GM21367 (cell line): ENCODE data around the gene HEG1.

Experiments
- ATAC-seq: cut with Tn5 transposase; IDR thresholded peaks from one replicate; pipeline ENCODE4 v1.9.1; 2021; ENCODE audit not compliant: unreplicated experiment

Gene HEG1

DNA sequence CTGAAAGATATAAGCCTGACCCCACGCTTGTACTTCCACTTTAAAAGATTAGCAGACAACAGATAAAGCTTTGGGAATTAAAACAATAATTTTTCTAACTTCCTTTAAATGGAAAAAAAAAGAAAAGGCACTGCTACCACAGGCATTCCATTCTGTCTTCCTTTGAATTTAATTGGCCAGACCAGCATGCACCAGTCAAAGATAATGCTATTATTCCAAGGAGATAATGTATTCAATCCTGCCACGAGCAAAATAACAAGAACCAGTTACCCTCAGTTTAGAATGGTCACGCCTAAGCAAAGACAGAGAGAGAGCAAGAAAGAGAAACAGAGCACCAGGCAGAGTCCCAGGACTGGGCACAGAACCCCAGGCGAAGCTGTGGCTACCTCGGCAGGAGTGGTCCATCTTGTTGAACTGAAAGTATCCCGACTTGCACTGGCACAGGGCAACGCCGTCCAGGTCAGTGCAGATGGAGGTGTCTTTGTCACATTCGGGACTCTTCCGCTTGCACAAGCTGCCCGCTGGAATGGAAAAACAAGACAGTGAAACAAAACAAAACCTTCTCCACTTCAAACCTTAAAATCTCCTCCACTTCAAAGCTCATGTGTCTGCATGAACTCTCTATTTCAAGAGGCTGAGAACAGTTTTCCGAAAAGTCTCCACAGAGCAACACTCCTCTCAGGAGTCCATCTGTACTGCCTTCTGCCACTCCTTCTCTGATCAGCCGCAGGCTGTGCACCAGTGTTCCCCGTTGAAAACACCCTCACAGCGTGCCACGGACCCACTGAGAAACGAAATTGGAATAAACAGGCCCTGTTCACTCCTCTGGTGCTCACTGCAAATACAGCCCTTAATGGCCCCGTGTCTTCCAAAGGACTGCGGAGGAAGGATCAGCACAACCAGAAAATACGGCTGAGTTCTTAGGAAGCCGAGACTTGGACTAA lies 58.2 kb downstream of the HEG1 start:
- no peak for ATAC-seq

DNA sequence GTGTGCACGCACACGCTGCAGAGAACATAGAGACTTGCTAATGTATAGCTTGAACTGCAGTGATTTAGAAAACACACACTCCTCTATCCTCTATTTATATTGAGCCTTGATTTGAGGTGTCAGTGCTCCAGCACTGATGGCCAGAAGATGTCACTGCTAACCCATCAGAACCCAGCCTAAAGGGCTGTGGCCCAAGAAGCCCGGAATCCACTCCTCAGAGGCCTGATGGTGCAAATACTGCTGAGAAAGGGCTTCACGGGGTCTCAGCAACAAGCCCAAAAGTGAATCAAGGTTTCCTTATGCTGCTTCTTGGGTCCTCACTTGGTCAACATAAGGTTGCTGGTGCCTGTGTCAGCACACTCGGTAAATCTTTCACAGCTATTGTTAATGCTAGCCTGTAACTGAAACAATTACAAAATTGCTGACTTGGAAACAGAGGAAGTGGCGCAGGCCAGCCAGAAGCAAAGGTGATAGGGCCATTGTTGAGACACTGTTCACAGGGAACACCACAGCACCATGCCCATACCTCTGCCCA lies 60.3 kb downstream of the HEG1 start:
- no peak for ATAC-seq

DNA sequence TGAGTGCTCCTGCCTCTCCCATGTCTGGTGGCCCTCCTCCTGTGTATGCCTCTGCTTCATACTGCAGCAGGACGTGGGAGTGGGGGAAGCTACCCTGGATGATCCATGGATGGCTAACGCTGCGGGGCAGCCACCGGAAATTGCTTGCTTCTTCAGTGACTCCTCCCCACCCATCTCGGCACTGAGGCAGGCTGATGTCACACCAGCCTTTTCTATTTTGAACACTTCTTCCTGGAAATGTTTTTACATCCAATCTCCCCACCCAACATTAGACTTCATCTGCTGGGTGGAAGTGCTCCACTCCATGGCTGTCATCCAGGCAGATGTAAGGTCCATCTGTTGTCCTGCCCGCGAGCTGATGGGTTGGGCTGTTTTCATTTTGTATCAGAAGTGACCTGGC lies 62.3 kb downstream of the HEG1 start:
- no peak for ATAC-seq

DNA sequence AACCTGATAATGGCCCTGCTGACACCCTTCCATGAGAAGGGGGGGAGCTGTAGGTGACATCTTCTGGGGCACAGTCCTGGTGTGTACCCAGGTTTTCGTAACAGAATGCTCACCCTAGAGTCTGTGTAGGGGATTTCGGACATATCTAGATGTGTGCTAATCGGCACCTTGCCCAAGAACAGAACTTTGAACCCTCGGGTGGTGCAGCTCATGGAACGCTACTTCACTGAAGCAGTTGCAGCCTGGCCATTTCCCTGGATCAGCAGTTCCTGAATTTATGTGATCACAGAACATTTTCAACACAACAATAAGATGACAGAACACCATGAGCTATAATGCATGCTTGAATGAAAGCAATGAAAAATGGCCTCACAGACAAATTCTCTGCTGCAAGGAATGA lies 63.8 kb downstream of the HEG1 start:
- ATAC-seq: no peak

DNA sequence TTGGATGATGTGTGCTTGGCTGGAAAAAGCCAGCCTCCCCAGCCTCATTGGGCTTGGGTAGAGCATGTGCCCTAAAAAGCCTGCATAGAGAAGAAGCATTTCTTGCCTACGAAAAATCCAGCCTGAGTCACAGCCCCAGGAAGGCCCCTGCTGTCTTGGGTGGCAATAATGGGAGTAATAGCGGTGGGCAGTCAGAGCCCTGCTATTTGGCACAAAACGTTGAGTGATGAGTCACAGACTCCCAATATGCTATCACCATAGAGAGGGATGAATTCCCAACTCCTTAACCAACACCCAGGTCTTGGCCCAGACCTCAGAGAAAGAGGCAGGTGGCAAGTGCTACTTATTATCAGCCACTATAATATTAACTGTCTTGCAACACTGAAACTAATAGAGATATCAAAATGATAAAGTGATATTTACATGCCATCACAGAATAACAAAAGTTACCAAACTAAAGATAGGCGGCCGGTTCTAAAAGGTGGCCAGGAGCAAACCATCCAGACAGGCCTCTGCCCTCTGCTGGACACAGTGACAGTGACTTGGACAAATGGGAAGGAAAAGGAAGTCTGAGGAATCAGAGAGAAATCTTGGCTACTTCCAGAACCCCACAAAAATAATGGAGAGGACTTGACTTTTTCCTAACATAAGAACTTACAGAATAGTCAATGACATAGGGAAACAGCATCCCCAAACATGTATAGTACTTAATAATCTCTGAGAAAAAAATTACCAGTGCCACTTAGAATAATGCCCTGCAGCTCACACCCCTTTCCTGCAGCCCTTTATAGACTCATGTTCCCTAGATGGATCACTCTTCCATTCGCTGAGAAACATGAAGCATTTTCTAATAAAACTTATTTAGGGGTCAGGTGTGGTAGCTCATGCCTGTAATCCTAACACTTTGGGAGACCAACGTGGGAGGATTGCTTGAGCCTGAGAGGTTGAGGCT lies 69.3 kb downstream of the HEG1 start:
- no peak for ATAC-seq

DNA sequence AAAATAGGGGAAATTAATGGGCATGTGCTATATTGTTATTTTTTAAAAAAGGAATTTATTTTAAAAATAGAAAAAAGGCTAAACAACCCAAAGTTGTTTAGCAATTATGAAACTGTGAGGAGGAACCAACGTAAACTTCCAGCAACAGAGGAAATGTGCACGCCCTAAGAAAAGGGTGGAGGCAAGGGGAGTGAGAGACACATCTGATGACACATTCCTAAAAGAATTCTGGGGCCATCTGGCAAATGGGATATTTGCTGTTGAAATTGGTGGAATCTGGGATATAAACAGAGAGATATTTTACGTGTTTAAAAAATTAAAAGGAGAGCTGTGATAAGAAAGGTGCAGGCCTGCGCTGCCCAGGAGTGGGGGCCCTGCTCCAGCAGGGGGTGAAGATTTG lies 70.4 kb downstream of the HEG1 start:
- no peak for ATAC-seq

DNA sequence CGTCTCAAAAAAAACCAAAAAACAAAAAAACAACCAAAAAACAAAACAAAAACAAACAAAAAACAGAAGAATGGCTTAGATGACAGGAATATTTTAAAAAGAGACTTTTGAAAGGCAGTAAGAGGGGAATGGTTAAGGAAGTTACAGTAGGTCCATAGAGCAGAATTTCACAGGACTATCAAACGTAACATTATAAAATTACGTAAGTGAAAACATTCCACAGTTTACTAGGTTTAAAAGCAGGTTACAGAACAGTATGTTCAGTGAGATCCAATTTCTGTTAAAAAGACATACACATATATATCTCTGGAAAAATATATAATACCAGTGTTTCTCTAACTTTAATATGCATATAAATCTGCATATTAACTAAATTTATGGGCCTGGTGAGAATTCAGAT lies 71.0 kb downstream of the HEG1 start:
- ATAC-seq: no peak

DNA sequence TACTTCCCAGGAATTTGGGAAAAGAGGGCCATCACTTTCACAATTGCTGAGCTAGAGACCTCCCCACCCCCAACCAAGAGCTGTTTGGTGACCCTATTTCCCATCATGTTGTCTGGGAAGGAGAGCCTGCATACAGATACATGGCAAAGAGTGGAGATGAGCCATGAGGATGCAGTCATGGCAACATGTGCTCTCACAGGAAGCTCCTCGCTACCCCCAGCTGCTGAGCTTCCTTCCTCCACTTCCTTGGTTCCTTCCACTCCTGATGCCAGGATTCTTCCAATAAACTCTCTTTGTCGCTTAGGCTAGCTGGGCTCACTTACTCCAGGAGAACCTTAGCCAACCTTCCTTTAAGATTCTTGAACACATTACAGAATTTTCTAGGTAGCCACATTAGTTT lies 72.9 kb downstream of the HEG1 start:
- ATAC-seq: no peak

DNA sequence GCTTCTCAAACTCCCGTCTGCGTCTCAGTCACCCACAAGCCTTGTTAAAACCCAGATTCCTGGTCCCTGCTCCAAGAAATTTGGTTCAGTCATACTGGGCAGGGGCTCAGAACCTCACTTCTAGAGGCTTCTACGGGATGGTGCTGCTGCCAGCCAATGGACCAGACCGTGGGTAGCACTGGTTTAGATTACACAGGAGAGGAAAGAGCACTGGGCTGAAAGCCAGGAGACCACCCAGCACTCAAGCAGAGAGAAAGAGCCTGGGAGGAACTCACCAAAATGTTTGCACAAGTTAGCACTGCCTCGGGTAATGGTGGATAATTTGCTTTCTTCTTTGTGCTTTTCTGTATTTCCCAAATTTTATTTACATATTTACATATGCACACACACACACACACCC lies 74.3 kb downstream of the HEG1 start:
- no peak for ATAC-seq

DNA sequence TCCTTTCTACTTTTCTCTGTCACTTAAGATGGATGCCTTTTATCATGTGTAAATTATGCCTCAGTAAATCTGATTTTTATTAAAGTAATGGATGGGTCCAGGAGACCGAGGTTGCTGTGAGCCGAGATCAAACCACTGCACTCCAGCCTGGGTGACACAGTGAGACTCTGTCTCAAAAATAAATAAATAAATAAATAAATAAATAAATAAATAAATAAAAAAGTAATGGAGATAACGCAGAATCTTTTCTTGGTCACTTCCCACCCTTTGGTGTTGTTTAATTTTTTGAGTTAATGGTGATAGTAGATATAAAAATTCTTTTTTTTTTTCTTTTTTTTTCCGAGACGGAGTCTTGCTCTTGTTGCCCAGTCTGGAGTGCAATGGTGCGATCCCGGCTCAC lies 77.2 kb downstream of the HEG1 start:
- no peak for ATAC-seq

DNA sequence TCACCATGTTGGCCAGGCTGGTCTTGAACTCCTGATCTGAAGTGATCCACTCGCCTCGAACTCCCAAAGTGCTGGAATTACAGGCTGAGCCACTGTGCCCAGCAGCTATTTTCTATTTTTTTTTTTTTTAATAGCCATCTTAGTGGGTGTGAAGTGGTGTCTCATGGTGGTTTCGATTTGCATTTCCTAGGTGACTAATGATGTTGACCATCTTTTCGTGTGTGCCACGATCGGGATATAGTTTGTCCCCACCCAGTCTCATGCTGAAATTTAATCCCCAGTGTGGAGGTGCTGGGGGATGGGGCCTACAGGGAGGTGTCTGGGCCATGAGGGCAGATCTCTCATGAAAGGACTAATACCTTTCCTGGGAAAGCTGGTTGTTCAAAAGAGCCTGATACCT lies 79.4 kb downstream of the HEG1 start:
- no peak for ATAC-seq

DNA sequence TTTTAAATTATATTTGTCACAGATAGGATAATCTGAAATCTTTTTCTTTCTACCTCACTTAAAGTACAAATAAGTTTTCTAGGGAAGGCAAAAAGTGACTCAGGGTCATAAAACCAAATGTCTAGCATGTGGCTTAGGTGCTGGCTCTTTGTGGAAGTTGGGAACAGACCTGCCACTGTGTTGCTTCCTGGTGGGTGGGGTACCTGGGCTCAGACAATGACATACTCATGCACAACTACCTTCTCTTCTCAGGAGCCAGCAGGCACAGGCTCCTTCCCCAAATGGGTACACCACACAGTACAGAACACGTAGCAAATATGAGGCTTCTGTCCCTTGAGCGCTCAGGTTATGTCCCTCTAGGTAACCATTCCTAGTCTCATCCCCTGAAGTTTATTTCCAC lies 81.1 kb downstream of the HEG1 start:
- no peak for ATAC-seq

DNA sequence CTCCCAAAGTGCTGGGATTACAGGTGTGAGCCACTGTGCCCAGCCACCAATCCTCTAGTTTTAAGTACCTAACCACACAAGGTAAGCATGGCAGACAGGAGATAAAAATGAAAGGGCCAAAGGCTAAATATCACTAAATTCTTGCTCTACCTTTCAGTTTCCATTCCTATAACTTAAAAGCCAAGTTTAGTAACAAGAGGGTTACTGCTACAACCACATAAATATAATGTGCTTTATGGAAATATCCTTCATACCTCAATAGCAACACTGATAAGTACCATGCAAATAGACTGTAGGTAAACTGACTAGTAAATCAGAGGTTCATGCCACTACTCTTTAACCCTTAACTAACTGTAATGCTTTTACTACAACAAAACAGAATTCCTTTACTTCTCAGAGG lies 82.5 kb downstream of the HEG1 start:
- ATAC-seq: no peak

DNA sequence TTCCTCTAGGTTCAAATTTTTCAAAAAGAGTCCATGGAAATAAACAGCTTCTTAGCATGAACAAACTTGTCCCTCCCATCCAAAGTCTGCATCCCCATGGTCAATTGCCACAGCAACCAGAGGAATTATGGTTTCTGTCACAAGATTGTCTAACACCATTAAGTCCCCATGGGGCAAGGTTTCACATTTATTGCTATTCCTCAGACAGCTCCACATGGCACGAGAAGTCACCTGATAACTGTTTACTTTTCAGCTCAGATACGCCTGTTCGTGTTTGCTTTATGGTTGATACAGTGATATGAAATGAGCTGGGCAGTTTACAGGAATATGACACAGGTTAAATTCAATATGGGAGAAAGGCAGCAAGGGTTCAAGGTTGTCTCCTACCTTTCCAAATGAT lies 83.3 kb downstream of the HEG1 start:
- ATAC-seq: no peak

DNA sequence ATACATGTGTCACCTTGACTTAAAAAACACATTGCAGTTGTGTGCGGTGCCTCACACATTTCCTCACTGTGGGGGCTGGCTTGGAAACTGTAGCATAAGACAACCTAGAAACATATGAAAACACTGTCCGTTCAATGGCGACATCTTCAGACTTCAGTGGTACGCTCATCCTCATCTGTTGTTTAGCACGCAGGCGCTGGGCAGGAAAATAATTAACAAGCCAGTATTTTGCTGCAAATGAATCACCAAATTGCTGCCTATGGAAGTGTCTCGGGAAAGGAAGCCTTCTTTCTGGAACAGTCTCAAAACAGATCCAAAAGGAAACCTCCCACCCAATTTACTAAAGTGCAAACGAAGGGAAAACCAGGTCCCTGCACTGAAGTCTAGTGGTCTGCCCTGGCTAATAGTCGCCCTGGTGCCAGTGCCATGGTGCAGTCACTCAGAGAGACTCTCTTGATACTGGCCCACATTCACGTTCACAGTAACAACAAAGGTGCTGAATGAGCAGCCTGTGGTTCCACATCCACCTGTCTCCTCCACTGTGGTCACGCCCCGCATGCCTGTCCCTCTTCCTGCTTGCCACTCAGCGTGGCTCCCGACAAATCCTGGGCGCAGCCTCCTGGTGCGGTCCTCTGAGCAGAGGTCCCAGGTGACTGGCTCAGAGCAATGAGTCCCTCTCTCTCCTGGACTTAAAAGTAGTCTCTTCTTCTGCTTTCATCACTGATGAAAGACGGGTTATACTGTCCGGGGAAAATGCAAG lies 85.7 kb downstream of the HEG1 start:
- ATAC-seq: no peak

DNA sequence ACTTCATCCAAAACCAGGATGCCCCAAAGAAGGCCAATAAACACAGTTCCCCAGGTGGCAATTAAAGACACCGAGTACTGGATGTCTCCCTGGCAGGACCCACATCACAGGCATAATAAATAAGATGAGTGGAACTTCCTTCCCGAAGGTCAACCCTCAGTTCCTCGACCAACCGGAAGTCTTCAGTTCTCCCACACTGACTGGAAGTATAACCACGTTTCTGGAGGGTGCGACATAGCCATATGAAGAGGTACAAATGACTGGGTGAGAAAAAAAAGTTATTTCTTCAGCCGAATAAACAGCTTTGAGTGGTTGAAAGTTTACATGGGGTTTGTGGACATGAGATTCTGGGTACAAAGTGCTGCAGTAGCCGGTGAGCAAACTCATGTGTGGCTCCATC lies 86.6 kb downstream of the HEG1 start:
- ATAC-seq: no peak

DNA sequence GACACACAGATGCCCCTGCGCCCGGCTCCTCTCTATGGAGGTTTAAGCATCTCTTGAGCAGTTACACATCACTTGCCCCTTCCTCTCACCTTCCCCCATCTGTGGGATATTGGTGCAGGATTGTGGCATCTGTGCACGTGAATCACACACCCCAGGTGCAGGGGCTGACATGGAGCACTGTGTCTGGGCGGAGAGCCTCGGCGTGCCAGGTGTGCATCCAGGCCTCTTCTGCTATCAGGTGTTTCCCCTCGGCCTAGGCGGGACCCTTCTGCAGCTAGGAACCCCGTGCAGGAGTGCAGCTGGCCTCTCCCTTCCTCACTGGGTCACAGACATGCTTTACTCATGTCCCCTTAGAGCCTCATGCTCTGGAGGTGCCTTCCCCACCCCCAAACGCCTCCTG lies 87.8 kb downstream of the HEG1 start:
- no peak for ATAC-seq

DNA sequence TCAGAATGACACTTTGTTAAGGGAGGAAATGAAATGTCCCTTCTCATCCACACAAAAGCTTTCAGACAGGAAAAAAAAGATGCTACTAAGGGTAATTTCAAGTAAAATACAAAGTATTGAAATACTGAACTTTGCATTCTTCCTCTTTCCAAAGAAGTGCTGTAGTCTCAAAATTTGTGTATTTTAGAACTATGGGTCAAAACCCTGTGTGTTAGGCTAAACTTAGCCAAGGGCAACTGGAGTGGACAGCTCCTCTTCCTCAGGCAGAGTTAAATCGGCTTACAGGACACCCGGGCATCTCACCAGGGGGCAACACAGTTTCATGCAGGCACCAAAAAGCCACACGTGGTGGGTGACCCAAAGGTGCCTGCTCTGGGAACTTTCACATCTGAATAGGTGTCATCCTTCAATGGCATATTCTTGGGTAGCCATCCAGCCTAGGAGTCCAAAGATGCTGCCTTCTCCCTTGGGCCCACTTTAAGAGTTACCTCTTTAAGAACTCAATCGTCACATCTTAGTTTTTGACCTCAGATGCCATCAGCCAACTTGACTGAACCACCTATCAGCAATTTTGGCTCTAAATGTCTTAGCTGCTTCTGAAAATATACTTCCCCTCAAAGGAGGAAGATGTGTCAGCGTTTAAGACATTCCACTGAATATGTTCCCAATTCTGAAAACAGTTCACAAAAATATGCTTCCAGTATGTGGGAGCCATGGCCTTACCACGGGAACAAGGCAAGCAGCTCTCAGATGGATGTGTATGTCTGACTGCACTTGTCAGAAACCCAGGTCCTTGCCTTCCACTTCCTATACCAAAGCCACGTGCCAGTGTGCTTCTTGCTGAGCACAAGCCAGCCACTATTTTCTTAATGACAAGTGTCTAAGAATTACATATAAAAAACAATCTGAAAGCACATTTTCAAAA lies 89.0 kb downstream of the HEG1 start:
- no peak for ATAC-seq

DNA sequence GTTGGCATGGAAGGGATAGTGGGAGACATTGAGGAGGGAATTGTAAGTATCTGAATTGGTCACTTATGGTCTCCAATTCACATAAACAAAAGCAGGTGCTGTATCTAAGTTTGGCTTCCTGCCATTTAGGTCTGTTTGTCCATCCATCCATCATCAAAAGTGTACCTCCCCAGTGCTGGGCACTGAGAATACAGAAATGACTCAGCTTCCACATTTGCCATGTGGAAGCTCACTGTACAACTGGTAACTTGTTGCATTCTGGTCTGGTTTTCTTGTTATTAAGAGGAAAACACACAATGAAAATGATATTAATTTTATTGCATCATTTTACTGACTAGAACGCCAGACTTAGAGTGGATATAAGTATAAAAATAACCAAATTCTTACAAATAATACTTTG lies 90.4 kb downstream of the HEG1 start:
- no peak for ATAC-seq

DNA sequence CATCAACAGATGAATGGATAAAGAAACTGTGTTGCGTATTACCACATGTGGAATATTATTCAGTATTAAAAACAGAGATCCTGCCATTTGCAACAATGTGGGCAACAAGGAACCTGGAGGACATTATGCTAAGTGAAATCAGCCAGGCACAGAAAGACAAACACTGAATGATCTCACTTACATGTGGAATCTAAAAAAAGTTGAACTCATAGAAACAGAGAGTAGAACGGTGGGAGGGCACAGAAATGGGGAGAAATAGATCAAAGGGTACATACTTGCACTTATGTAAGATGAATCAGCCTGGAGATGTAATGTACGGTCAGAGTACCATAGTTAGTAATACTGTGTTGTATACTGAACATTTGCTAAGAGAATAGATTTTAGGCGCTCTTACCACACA lies 91.4 kb downstream of the HEG1 start:
- no peak for ATAC-seq
